K562 (cell line): ENCODE data around the gene SLC5A5. TPM values are rescaled to one million over a fixed set of nuclear protein-coding genes. Genes with fewer than 3 reads are reported as not detected.

Source experiments
- ATAC-seq: fragments of 200-7000 bp; cut with Tn5 transposase; 3 replicates; pipeline ENCODE4 v1.9.1; 2020; ENCODE audit warnings: moderate library complexity
- BruUV-seq: library from RNA; stranded (reverse); fragments of 400-500 nt; replicated peaks from 2 replicates; lab custom pipeline; 2021; lab: Mats Ljungman, UMichigan
- CTCF ChIA-PET: fragments of 300-600 bp; formaldehyde crosslinking; extraction: SDS; loops from one replicate; lab custom pipeline; 2021; ENCODE audit warnings: low intra/inter-chr PET ratio; lab: Yijun Ruan, JAX
- POLR2A ChIA-PET: fragments of 300-600, 350-650 bp; sonication (Branson Sonifier 250); formaldehyde crosslinking; extraction: SDS; loops from one replicate; lab custom pipeline; 2021; ENCODE audit warnings: antibody characterized with exemption, inconsistent platforms; lab: Yijun Ruan, JAX
- DNase-seq, 4 experiments: peaks; one replicate each; pipeline versions ENCODE4 v3.0.0 to v3.0.0-alpha.2; 2011 to 2018; ENCODE audit warnings: low spot score in 3 of 4, mixed read lengths in 3 of 4; ENCODE audit errors: extremely low read depth in 1 of 4
- FAIRE-seq: peaks from 2 replicates; lab custom pipeline; 2011; peaks lifted over from hg19 to GRCh38; lab: Jason Lieb, UNC
- H2AFZ ChIP-seq: 2 replicates; pipeline ENCODE4 v1.6.0; 2011; ENCODE audit warnings: low read depth, low read length, control low read depth, inconsistent platforms
- H3K27ac ChIP-seq: fragments of 200-600 bp; 3 replicates; pipeline ENCODE4 v1.8.0; 2011; ENCODE audit warnings: low read depth, mild to moderate bottlenecking, control low read depth, inconsistent platforms, low read length, moderate library complexity, mixed read lengths; ENCODE audit errors: extremely low read depth
- H3K27me3 ChIP-seq, 2 experiments: fragments of 300-600 bp in 1 of 2; 2 replicates in 1 of 2; 3 replicates in 1 of 2; pipeline versions ENCODE4 v1.6.0 to v1.8.0; 2011; ENCODE audit warnings: inconsistent platforms in 2 of 2, low read length in 2 of 2, mild to moderate bottlenecking in 1 of 2, mixed read lengths in 1 of 2, moderate library complexity in 1 of 2; ENCODE audit not compliant: control insufficient read depth in 2 of 2, insufficient read depth in 2 of 2
- H3K36me3 ChIP-seq: fragments of 300-600 bp; 3 replicates; pipeline ENCODE4 v1.8.0; 2011; ENCODE audit warnings: mild to moderate bottlenecking, low read length, inconsistent platforms; ENCODE audit not compliant: control insufficient read depth, insufficient read depth
- H3K4me1 ChIP-seq, 2 experiments: fragments of 200-600 bp in 1 of 2; replicated peaks in 1 of 2; 2 replicates in 1 of 2; 3 replicates in 1 of 2; pipeline versions ENCODE4 v1.5.1 to v1.8.0; 2011; ENCODE audit warnings: inconsistent platforms in 2 of 2, low read length in 2 of 2, mild to moderate bottlenecking in 1 of 2, mixed read lengths in 1 of 2, moderate library complexity in 1 of 2; ENCODE audit not compliant: control insufficient read depth in 2 of 2, insufficient read depth in 2 of 2
- H3K4me2 ChIP-seq: 2 replicates; pipeline ENCODE4 v1.6.1; 2011; ENCODE audit warnings: low read length, control low read depth, inconsistent platforms, mixed read lengths; ENCODE audit not compliant: insufficient read depth
- H3K4me3 ChIP-seq: fragments of 200-600 bp; sonication (generic), shearing (Covaris generic); 2 replicates; pipeline ENCODE4 v1.5.1; 2016; ENCODE audit warnings: control low read depth, inconsistent platforms
- H3K79me2 ChIP-seq: fragments of 200-600 bp; 3 replicates; pipeline ENCODE4 v1.8.0; 2011; ENCODE audit warnings: low read length, inconsistent platforms; ENCODE audit not compliant: control insufficient read depth, insufficient read depth
- H3K9ac ChIP-seq, 2 experiments: 2 replicates each; pipeline versions ENCODE4 v1.6.0 to v1.6.1; 2011; ENCODE audit warnings: low read depth in 2 of 2, low read length in 2 of 2, control low read depth in 1 of 2, inconsistent platforms in 1 of 2, mild to moderate bottlenecking in 1 of 2, mixed read lengths in 1 of 2; ENCODE audit not compliant: insufficient read depth in 1 of 2
- H3K9me1 ChIP-seq: one replicate; pipeline ENCODE4 v1.6.0; 2011; ENCODE audit warnings: inconsistent platforms, mild to moderate bottlenecking, low read length, moderate library complexity; ENCODE audit not compliant: control insufficient read depth, insufficient read depth
- H3K9me3 ChIP-seq: replicated peaks from 2 replicates; pipeline ENCODE4 v1.5.1; 2011; ENCODE audit warnings: low read depth, low read length, inconsistent platforms; ENCODE audit not compliant: control insufficient read depth, insufficient read depth
- H4K20me1 ChIP-seq: replicated peaks from 2 replicates; pipeline ENCODE4 v1.6.1; 2011; ENCODE audit warnings: low read length, inconsistent platforms, mixed read lengths; ENCODE audit not compliant: control insufficient read depth, insufficient read depth
- NR3C1 ChIP-seq: sonication (generic); formaldehyde crosslinking; IDR thresholded peaks from 2 replicates; pipeline ENCODE4 v1.8.1; 2022; ENCODE audit warnings: missing genetic modification reagents
- TARDBP ChIP-seq: fragments of 450-650 bp; IDR thresholded peaks from 2 replicates; pipeline ENCODE4 v1.6.1; 2016
- ZNF57 ChIP-seq: fragments of 450-650 bp; formaldehyde crosslinking; IDR thresholded peaks from 2 replicates; pipeline ENCODE4 v1.4.0; 2020; ENCODE audit warnings: mild to moderate bottlenecking, moderate library complexity
- ZNF77 ChIP-seq: fragments of 250-450 bp; sonication (Bioruptor Pico); IDR thresholded peaks from 2 replicates; pipeline ENCODE4 v1.5.0; 2020
- whole genome bisulfite sequencing: fragments of 100-300 bp; shearing (Covaris generic); methylation state at CpG from one replicate; pipeline ENCODE4 v1.1.6; 2016; ENCODE audit warnings: low coverage, mixed read lengths; ENCODE audit not compliant: insufficient coverage; ENCODE audit errors: missing lambda C conversion rate; 5-methylcytosine and 5-hydroxymethylcytosine counted together
- in situ Hi-C: fragments of 300-500 bp; cut with MboI; formaldehyde crosslinking; loops from 4 replicates; pipeline ENCODE4 v1.15.0; 2018; ENCODE audit warnings: inconsistent platforms, mixed read lengths
- intact Hi-C: fragments of 100-400 bp; cut with micrococcal nuclease; formaldehyde crosslinking; loops from 2 replicates; pipeline ENCODE4 v1.14.2; 2022
- polyA plus RNA-seq, 8 experiments: library from polyadenylated mRNA; depleted of rRNA in 4 of 8; stranded (reverse) in 5 of 8; unstranded in 3 of 8; fragments of >200 nt; fragmentation: Nextera tagmentation in 2 of 8; fragmentation: Illumina TruSeq in 1 of 8; extraction: Ambion mirVana in 2 of 8; extraction: Trizol in 1 of 8; gene quantifications; 2 replicates each; pipeline versions ENCODE4 v1.2.1 to v1.2.3, GENCODE V29; 2011 to 2014; ENCODE audit warnings: inconsistent platforms in 1 of 8, missing spikeins in 1 of 8
- total RNA-seq, 7 experiments: library from RNA; depleted of rRNA in 6 of 7; stranded (reverse); fragments of >200 nt in 6 of 7; fragmentation: Illumina TruSeq in 2 of 7; extraction: Trizol in 2 of 7; gene quantifications; 2 replicates each; pipeline versions ENCODE4 v1.2.1 to v1.2.3, GENCODE V29; 2011 to 2021; ENCODE audit warnings: low replicate concordance in 1 of 7
- TF ChIP-seq, protein P1 (sequence below): fragments of 150-350 bp; IDR thresholded peaks from 2 replicates; pipeline ENCODE4 v1.6.1; 2014; ENCODE audit warnings: low read depth, mild to moderate bottlenecking, low read length, borderline replicate concordance
- TF ChIP-seq, protein P2 (sequence below), 2 experiments: IDR thresholded peaks; 2 replicates each; pipeline ENCODE4 v1.6.1; 2012; ENCODE audit warnings: improper control_type of control experiment in 2 of 2, low read depth in 2 of 2, low read length in 2 of 2, borderline replicate concordance in 1 of 2

Gene SLC5A5
- total and polyA plus RNA-seq, 9 of the 15 experiments (the other 6 are each of a cell fraction or from before 2014, with no cell fraction given), result 0.10 to 0.73 (median 0.23) TPM

DNA sequence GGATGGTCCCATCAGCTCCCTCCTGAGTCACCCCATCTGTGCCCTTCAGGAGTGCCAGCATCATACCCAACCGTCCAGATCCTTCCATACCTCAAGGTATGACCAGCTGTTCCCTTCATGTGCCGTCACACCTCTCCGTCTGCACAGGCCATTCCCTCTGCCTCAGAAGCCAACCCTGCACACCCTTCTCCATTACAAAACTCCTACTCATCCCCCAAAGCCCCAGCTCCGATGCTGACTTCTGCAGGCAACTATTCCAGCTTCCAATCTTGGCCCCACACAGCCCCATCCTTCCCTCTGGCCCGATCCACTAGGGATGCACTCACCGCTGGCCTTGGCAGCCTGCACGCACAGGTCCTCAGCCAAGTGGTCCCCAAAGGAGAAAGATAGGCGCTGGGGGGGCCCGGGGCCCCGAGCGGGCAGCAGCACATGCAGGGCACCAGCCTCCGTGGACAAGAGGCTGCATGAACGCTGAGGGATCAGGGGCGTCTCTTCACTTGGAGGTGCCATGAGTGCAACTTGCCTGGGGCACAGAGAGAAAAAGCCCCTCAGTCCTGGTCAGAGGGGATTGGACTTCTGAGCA, 27.7 kb upstream of the SLC5A5 start:
- H3K4me2 ChIP-seq, result no peak overlapping the region
- no peak overlapping the region for H2AFZ ChIP-seq
- 0 out of 5 replicates have a peak, but pooled peaks cover 3 to 8% of the 10 kb centered on the region in 2 experiments for H3K27me3 ChIP-seq
- H3K9me3 ChIP-seq, result no peaks in the 10 kb centered on the region
- TF ChIP-seq ZNF77 (CRISPR knock-in tag) (no peak), TARDBP (no peak), ZNF57 (CRISPR knock-in tag) (no peak), NR3C1 (CRISPR knock-in tag) (no peak)
- TF ChIP-seq, protein P1, sequence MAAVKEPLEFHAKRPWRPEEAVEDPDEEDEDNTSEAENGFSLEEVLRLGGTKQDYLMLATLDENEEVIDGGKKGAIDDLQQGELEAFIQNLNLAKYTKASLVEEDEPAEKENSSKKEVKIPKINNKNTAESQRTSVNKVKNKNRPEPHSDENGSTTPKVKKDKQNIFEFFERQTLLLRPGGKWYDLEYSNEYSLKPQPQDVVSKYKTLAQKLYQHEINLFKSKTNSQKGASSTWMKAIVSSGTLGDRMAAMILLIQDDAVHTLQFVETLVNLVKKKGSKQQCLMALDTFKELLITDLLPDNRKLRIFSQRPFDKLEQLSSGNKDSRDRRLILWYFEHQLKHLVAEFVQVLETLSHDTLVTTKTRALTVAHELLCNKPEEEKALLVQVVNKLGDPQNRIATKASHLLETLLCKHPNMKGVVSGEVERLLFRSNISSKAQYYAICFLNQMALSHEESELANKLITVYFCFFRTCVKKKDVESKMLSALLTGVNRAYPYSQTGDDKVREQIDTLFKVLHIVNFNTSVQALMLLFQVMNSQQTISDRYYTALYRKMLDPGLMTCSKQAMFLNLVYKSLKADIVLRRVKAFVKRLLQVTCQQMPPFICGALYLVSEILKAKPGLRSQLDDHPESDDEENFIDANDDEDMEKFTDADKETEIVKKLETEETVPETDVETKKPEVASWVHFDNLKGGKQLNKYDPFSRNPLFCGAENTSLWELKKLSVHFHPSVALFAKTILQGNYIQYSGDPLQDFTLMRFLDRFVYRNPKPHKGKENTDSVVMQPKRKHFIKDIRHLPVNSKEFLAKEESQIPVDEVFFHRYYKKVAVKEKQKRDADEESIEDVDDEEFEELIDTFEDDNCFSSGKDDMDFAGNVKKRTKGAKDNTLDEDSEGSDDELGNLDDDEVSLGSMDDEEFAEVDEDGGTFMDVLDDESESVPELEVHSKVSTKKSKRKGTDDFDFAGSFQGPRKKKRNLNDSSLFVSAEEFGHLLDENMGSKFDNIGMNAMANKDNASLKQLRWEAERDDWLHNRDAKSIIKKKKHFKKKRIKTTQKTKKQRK, result no peak
- TF ChIP-seq, protein P2, sequence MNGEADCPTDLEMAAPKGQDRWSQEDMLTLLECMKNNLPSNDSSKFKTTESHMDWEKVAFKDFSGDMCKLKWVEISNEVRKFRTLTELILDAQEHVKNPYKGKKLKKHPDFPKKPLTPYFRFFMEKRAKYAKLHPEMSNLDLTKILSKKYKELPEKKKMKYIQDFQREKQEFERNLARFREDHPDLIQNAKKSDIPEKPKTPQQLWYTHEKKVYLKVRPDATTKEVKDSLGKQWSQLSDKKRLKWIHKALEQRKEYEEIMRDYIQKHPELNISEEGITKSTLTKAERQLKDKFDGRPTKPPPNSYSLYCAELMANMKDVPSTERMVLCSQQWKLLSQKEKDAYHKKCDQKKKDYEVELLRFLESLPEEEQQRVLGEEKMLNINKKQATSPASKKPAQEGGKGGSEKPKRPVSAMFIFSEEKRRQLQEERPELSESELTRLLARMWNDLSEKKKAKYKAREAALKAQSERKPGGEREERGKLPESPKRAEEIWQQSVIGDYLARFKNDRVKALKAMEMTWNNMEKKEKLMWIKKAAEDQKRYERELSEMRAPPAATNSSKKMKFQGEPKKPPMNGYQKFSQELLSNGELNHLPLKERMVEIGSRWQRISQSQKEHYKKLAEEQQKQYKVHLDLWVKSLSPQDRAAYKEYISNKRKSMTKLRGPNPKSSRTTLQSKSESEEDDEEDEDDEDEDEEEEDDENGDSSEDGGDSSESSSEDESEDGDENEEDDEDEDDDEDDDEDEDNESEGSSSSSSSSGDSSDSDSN (IDR thresholded peaks at IDR 0.05; ENCODE audit: borderline replicate concordance in 1 of 2, low read depth in 2 of 2, low read length in 2 of 2), result no peak
- peaks cover 0 to 46% of the 10 kb centered on the region in 2 experiments; a peak in 3 of 5 replicates for H3K4me1 ChIP-seq
- no peak overlapping the region for H3K4me3 ChIP-seq
- 54% methylated on average over 8 of the region's 14 CpGs for WGBS
- H4K20me1 ChIP-seq, result no peaks in the 10 kb centered on the region
- no peak for FAIRE-seq
- ChIA-PET POLR2A (interaction anchor here (0.6 to 3.6 kb wide), 2 partner anchors 16 to 108 kb away, joined by 3 to 22 read pairs; partner anchors contain the start of gene RPL18A), CTCF (no interaction called here)
- no peak for ATAC-seq
- intact Hi-C loops, result no loop called here
- H3K27ac ChIP-seq, result no peak overlapping the region
- no peak for DNase-seq
- peak overlapping the region in 1 of 2 experiments; percentile 71; a peak in 2 of 4 replicates for H3K9ac ChIP-seq
- no peaks in the 10 kb centered on the region for H3K36me3 ChIP-seq
- peaks cover 4% of the 10 kb centered on the region for H3K9me1 ChIP-seq
- in situ Hi-C loops, result no loop called here
- no TSS peak for BruUV-seq
- H3K79me2 ChIP-seq, result peaks cover 10% of the 10 kb centered on the region; the same call in 2 of the 3 replicates
